Endothelial cell of umbilical vein (primary cell): ENCODE results near the gene PHACTR1.
"Not testable (repeated sequence)": the region's sequence is repeated elsewhere in the genome, so short reads cannot be mapped to it uniquely, and the experiment has no call there.

Experiments used
- CTCF ChIP-seq, 2 donors: IDR thresholded peaks; 1 replicate in 1 of 2; 2 replicates in 1 of 2; pipeline ENCODE4 v1.5.1; 2011; ENCODE audit warnings: low read length in 2 of 2, mild to moderate bottlenecking in 2 of 2, moderate library complexity in 2 of 2, control low read depth in 1 of 2, inconsistent platforms in 1 of 2, low read depth in 1 of 2; ENCODE audit not compliant: insufficient read depth in 1 of 2; ENCODE audit errors: extremely low read depth in 1 of 2
- FOS ChIP-seq: IDR thresholded peaks from 2 replicates; pipeline ENCODE4 v1.6.1; 2011; ENCODE audit warnings: mild to moderate bottlenecking, low read length, moderate library complexity, borderline replicate concordance; ENCODE audit not compliant: insufficient read depth
- POLR2A ChIP-seq: IDR thresholded peaks from 2 replicates; pipeline ENCODE4 v1.6.1; 2012; ENCODE audit warnings: low read depth, mild to moderate bottlenecking, control low read depth, low read length
- POLR2AphosphoS5 ChIP-seq: IDR thresholded peaks from 2 replicates; pipeline ENCODE4 v1.6.1; 2012; ENCODE audit warnings: low read depth, mild to moderate bottlenecking, control low read depth, low read length, moderate library complexity; ENCODE audit not compliant: insufficient read depth
- TF ChIP-seq, protein P1 (sequence below): IDR thresholded peaks from 2 replicates; pipeline ENCODE4 v1.6.1; 2011; ENCODE audit not compliant: insufficient read depth, insufficient read length

- TF ChIP-seq CTCF (IDR thresholded peaks at IDR 0.05; ENCODE audit: extremely low read depth in 1 of 2, insufficient read depth in 1 of 2, low read depth in 1 of 2, low read length in 2 of 2); POLR2AphosphoS5; FOS; POLR2A: not testable (repeated sequence)
- TF ChIP-seq, protein P1, sequence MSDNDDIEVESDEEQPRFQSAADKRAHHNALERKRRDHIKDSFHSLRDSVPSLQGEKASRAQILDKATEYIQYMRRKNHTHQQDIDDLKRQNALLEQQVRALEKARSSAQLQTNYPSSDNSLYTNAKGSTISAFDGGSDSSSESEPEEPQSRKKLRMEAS = not testable (repeated sequence)
These were observed 527.2 kb downstream of the PHACTR1 start for GRCh38 chr6:13243745-13244144.
